HG02852 (cell line): Measurements from ENCODE around the gene GNL1.

ENCODE experiments used
- ATAC-seq: cut with Tn5 transposase; IDR thresholded peaks from one replicate; pipeline ENCODE4 v1.9.1; 2021; ENCODE audit warnings: mild to moderate bottlenecking, moderate library complexity; ENCODE audit not compliant: unreplicated experiment

GNL1 gene

DNA sequence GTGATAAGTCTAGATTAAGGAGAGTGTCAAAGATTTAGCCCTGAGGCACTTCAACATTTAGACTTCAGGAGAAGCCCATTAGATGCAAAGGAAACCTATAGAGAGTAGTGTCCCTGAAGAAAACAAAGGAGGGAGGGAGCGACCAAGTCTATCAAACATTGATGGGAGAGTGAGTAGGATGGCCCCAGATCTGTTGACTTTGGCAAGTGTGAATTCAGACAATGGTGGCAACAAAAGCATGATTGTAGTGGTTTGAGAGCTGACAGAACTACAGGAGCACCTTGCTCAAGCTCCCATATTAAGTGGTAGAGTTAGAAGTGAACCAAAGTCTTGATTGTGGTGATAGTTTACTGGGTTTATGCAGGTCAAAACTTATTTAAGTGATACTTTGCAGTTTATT, 14.0 kb upstream of the GNL1 start:
- ATAC-seq, result no peak

DNA sequence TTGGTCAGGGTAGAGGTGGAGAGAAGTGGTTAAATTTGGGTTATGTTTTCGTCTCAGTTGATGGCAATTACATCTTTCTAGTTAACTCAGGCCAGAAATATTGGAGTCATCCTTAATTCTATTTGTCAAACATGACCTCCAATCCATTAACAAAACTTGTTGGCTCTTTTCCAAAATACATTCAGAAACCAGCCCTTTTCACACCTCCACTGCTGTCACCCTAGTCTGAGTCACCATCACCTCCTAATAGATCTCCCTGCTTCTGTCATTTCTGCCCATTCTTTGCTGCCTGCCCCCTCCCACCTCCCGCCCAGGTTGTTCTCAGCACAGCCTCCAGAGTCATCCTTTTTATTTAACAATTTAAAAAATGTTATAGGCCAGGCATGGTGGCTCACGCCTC, 12.0 kb upstream of the GNL1 start:
- no peak for ATAC-seq

DNA sequence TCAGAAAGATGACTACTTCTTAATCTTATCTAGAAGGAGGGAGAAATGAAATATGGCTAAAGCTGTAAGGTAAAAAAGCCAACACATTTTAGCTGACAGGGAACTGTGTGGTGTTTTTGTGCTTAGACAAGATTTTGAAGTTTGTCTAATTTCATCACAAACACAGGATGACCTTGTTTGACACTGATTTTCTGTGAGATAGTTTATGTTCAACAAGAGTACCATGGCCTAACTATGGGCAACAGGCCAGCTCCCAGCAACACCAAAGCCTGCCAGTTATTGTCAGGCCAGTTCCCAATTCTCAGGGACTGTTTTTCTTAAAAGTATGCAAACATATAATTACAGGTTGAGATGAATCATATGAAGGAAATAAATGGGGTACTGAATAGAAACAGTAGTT, 9.5 kb upstream of the GNL1 start:
- ATAC-seq, result no peak

DNA sequence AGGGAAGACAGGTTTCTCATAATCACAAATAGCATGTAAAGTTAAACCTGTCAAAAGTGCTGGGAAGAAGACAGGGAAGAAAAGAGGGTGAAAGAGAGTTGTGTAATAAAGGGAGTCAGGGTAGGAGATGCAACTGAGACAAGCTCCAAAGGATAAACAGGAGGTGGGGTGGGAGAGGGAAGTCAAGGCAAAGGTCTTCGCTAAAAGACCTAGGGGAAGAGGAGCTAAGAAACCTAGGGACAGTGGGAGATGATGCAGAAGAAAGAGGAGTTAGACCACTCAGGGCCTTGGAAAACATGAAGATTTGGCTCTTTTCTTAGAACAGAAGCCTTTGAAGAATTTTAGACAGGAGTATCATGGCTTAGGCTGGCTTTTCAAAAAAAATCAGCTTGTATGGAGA, 7.8 kb upstream of the GNL1 start:
- no peak for ATAC-seq

DNA sequence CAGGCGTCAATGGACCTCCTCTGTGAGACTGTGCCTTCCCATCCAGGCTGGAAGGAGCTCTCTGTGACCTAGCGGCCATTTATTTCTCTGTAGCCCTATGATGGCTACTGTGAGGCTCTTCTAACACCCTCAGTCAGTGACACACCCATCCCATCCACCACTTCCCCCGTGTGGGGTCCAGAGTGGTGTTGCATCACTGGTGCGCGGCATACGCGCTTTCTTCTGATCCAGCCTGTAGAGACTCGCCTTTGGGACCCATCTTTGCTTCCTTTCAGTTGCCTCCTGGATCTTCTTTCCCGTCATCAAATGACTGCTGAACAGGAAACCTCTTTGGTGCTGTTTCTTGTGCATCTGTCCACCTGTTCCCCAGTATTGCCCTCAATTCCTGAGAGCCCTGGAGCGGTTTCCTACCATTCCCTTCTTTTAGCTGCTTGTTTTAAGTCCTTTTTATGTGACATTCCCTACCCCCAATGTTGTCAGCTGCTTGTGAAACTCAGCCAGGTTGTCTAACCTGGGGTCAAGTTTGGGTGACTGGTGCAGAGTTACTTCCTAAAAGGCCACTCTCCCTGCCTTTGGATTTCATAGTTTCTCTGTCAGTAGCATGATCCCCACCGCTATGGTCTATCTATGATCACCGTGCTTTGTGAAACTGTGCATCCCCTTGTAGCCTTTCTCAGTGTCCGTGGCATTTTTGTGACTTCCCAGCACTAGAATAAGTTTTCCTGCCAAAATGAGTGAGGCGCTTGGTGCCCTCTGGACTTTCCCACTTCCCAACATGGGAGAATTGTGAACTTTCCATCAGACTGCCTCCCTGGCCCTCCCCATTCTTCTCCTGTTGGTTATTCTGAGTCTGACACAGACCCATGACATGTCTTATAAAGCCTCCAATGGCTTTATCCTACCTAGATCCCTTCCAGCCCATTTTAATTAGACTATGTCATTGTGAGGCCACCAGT, 6.5 kb upstream of the GNL1 start:
- no peak for ATAC-seq

DNA sequence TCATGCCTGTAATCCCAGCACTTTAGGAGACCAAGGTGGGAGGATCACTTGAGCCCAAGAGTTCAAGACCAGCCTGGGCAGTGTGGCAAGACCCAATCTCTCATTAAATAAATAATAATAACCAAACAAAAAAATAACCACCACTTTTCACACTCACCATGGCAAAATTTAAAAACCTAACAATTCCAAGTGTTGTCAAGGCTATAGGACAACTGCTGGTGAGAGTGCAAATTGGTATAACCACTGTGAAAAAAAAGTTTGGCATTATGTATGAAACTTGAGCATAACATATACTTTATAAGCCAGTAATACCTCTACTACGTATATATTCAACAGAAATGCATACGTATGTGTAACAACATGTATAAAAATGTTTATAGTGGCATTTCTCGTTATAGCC, 4.6 kb upstream of the GNL1 start:
- no peak for ATAC-seq

DNA sequence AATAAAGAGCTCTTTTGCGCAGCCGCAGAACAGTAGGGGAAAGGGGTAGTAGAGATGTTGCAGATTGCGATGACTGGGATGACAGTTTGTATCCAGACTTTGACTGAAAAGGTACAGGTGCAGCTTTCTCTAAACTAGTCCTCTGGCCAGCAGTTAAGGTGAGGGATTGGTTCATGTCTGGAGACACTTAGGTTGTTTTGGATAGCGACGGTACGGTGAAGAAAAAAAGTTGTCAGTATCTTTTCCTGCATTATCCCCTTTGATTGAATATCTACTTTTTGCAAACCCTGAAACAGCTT, 1.3 kb upstream of the GNL1 start:
- no peak for ATAC-seq

DNA sequence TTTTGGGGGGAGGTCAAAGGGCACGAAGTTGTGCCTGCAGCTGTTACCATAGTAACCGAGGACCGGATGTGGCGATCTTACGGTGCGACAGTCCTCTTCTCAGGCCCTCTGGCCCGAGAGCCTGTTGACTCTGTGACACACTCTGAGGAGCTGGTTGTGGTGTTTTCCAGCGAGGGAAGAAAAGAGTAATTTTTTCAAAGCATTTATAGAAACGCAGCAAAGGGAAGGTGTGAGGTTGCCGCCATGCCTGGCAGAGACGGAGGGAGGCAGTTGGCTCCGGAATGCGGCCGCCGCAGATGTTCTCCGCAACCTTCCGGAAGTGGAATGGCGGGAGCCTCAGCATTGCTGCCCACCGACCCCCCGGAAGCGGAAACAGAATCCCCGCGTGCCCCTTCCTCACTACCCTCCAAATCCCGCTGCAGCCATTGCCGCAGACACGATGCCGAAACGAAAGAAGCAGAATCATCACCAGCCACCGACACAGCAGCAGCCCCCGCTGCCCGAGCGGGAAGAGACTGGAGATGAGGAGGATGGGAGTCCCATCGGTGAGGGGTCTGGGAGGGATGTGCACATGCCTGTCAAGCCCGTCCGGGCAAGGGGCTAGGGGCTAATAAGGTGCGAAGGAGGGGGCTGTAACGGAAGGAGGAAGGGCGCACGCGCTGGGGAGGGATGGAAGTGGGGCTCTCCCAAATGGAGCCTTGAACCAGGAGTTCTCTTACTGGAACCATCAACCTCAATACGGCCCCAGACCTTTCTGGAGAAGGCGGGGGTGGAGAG, 805 bp upstream of the GNL1 start, which contains the start of gene PRR3:
Gene PRR3 (plus strand): TSS at position 390 of the 777 bp plus-strand sequence. CDS start 50 bp downstream, at position 440.
- ATAC-seq, result peak; percentile 50

DNA sequence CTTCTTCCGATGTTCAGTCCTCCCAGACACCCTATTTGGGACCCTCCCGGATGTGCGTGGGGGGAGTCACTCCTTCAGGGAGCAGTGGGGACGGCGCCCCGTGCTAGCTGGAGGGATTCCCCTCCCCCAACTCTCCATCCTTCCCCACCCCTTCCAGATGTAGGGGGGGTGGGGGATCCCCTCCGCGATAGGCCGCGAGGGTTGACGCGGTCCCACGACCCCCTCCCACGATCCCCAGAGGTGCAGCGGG, 548 bp downstream of the GNL1 start:
- no peak for ATAC-seq

DNA sequence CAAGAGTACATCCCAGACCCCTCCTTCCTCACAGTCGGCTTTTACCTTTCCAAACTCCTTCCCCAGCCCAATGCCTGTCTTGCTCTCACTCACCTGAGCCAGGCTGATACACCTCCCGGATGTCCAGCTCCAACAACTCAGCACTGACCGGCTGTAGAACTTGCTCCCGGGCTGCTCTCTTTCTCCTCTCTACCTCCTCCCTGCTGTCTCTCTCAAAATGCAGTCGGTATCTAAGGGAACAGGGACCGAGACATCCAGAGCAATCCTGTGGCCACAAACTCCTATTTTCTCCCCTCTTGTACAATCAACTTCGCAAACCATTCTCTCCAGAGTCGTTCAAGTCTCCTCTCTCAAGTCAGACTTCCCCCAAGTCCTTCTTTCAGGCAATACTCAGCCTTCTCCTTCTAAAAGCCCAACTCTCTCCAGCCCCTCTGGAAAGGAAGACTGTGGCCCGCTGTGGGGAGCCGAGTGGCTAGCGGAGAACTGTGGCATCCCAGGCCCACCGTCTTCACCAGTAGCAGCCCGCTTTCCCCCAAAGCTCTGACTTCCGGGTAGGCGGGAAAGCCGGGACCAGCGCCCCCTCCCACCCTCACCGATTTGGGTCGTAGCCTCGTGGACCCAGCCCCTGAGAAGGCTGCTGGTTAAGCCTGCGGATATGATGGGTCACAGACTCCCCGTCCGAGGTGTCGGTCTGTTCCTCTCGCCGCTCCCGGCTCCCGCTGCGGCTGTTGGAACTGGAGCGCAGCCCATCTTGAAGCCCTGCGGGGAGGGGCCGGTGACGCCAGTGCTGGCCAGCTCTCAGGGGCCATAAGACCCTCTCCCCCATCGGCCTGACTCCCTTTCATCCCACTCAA, 1.1 kb downstream of the GNL1 start:
- no peak for ATAC-seq

DNA sequence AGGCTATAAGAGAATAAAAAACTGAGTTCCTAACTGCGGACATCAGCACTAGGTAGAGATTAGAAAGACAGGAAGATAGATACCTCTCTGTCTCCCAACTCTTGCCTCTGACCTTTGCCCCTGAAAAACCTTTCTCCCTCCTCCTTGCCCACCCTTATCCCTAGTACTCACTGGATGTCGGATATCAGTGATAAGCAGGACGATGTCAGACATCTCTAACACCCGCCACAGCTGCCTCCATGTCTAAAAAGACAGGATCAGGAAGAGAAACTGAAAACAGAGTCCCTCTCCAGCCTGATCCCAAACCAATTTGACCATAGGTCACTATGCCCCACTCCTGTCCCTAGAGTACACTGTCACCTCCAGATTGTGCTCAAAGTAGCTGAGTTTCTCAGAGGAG, 1.9 kb downstream of the GNL1 start:
- ATAC-seq, result no peak

DNA sequence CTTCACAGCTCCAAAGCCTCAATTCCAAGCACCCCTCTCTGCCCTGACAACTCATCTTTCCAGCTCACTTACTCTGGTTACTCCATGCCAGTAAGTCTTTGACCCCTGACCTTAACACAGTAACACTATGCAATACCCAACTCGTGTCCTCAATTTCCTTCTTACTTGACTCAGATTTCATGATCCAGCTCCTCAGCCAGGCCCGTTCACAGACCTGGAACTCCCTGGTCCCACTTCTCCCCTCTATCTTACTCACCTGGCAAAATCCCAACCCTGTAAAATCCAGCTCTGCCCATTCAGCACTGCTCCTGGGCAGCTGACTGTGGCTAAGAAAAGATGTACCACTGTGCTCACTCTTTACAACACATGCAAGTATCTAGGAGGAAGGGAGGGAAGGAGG, 7.9 kb downstream of the GNL1 start:
- no peak for ATAC-seq

DNA sequence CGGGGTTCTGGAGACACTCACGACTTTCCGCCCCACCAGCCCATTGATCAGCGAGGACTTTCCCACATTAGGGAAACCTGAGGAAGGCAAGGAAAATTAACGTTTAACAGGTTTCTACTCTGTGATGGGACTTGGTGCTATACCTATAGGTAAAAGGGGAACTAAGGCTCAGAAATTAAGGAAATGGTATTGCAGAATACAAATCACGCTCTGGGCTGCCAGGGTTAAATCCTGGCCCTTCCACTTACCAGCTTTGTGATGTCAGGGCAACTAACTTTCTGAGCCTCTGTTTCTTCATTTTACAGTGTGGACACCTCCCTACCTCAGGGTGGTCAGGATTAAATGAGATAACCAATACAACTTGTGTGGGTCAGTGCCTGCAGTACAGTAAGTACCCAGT, 8.8 kb downstream of the GNL1 start:
- ATAC-seq, result no peak

DNA sequence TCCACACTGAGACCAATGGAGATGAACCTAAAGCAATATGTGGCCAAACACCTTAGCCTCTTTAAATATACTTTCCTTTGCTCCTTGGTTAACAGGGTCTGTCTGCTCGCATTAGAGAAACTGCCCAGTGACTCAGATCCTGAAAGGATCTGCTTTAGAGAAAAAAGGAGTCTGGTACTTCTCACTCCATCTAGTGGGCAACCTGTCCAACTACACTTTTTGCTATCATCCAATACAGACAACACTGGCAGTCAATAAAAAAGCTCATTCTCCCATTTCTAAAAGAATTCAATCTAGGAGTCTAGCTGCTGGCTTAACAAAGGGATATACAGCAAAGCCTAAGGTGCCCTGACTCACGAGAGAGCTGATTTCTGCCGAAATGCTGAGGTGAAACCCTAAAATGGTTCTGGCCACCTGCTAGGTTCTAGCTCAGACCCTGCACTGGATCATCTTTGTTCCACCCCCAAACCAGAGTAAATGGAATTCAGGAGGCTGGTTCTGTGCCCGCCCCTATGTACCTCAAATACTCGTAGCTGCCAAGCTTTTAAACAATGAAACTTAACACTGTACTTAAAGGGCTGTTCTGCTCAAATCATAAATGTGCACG, 11.5 kb downstream of the GNL1 start:
- peak; percentile 50 for ATAC-seq

DNA sequence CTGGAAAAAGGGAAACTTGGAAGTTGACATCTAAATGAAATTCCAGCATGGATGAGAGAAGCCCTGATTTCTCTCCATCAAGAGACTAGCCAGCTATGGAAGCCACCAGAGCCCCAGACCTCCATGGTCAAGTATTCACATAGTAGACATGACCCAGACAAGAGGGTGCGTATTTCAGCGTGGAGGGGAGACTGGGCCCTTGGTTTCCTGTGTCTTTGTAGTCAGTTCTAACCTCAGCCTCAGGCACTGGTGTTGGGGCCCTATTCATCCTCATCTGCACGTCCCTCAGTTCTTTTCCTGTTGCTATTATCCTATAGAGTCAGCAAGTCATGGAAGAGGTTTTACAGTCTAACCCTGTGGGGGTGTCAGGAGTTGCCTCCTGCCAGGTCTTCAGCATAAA, 12.5 kb downstream of the GNL1 start:
- no peak for ATAC-seq

DNA sequence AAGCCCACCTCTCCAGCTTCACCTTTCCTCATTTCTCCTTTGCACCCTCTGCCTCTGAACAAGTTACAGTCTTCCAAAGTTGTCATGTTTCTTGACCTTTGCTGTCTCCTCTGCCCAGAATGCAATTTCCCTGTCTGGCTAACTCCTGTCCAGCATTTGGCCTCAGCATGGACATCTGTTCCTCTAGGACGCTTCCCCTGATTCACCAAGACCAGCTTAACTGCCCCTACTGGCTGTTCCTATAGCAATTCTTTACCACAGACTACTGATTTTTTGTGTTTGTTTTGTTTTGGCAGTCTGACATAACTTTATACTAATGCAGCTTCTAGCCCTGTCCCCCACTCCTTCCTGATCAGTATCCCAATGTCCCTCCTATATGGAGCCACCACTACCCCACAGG, 13.4 kb downstream of the GNL1 start:
- no peak for ATAC-seq

DNA sequence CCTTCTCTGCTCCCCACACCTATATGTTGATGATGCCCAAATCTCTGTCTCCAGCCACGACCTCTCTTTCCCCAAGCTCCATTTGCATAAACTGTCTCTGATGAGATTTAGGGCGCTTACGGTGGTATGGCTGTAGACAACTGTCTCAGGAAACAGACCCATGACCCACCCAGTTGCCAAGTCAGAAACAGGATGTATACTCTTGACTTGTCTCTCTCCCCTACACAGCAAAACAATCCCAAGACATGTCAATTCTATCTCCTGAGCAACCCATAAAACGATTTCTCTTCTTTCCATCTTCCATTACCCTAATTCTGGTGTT, 13.9 kb downstream of the GNL1 start:
- ATAC-seq, result no peak

DNA sequence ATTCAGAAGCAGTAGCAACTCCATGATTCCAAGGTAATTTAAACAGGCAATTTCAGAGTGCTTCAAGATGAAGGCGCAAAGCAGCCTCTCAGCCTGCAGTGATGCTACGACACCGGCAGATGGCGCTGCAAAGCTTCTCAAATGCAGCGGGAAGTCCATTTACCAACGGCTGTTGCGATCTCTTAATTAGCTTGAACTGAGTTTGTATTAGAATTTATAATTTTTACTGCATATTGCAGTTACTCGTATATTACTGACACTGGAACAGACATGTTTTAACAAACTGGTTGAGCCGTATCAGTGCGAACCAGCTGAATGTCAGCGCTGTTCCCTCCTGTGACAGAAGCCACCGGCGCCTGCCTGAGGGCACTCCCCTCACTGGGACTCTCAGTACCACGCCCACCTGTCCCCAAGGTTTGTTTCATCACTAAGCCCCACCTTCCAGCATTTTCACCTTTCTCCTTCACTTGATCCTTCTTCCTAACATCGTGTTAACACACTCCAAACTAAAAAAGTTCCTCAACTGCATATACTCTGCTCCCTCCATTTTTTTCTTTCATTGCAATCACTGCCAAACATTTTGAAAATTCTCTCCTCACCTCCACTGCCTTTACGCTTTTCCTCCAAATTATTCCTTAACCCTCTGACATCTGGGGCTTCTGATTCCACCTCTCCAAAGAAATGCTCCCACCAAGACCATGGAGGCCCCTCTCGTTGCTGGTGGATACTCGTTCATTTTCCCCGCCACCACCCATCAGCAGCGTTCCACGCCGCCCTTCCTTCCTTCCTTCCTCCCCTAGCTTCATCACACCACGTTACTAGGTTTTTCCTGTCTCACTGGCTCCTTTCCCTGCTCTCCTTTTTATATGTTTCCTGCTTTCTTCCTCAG, 14.5 kb downstream of the GNL1 start:
- ATAC-seq, result no peak

DNA sequence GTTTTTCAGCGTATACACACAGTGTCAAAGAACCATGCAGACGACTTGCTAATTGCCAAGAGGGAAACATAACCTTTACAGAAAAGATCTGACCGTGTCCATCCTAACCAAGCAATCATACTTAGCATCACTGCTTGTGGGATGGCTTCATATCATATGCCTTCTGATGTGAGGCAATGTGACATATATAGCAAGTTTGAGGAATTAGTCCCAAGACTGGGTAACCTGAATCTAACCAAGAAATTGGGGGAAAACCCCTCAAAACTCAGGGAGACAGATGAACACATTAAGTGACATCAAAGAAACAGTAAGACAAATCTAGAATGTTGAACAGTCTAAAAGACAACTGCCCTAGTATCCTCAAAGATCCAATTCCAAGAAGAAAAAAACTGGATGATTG, 18.4 kb downstream of the GNL1 start:
- ATAC-seq, result no peak
